Vagina (tissue), 2 donors: ENCODE measurements around the gene PTK7. TPM values are rescaled to one million over a fixed set of nuclear protein-coding genes. Genes with fewer than 3 reads are reported as not detected.

Experiments
- DNase-seq, 2 donors: peaks; one replicate each; pipeline ENCODE4 v3.0.0-alpha.2; 2017; ENCODE audit errors: extremely low spot score in 2 of 2
- H3K27ac ChIP-seq: fragments of 200-600 bp; sonication (generic); one replicate; pipeline ENCODE4 v1.5.1; 2019
- H3K27me3 ChIP-seq: fragments of 200-600 bp; sonication (generic); one replicate; pipeline ENCODE4 v1.5.1; 2019
- H3K36me3 ChIP-seq, 2 donors: fragments of 200-600 bp; sonication (generic); one replicate each; pipeline ENCODE4 v1.5.1; 2017 to 2019
- H3K4me1 ChIP-seq: fragments of 200-600 bp; sonication (generic); one replicate; pipeline ENCODE4 v1.5.1; 2019
- H3K4me3 ChIP-seq, 2 donors: fragments of 200-600 bp; sonication (generic); 1 replicate in 1 of 2; 2 replicates in 1 of 2; pipeline ENCODE4 v1.5.1; 2016 to 2019
- H3K9me3 ChIP-seq: fragments of 200-600 bp; sonication (generic); one replicate; pipeline ENCODE4 v1.5.1; 2019
- CTCF ChIP-seq, 3 experiments: fragments of 450-650 bp in 2 of 3; fragments of 200-600 bp in 1 of 3; sonication (generic) in 1 of 3; IDR thresholded peaks; one replicate each; pipeline ENCODE4 v1.5.1; 2017 to 2019; ENCODE audit warnings: antibody characterized with exemption in 3 of 3, mild to moderate bottlenecking in 2 of 3, moderate library complexity in 2 of 3
- POLR2A ChIP-seq, 2 donors: fragments of 450-650 bp; IDR thresholded peaks; one replicate each; pipeline ENCODE4 v1.6.1; 2017; ENCODE audit warnings: antibody characterized with exemption in 2 of 2, mild to moderate bottlenecking in 2 of 2, moderate library complexity in 2 of 2
- POLR2AphosphoS5 ChIP-seq, 2 donors: sonication (generic); formaldehyde crosslinking; IDR thresholded peaks; one replicate each; pipeline ENCODE4 v1.9.0; 2017; ENCODE audit warnings: antibody characterized with exemption in 2 of 2, mild to moderate bottlenecking in 2 of 2, low read depth in 1 of 2; ENCODE audit not compliant: insufficient read depth in 1 of 2
- intact Hi-C: fragments of 100-400 bp; cut with DNase I; formaldehyde crosslinking; loops from one replicate; pipeline ENCODE4 v1.15.1; 2023
- total RNA-seq: library from RNA; depleted of rRNA; stranded (reverse); fragments of >200 nt; gene quantifications from one replicate; pipeline ENCODE4 v1.2.3, GENCODE V29; 2016

PTK7 gene
- total RNA-seq, 1 donor from 2014 or later = 62.1 TPM

- TF ChIP-seq POLR2AphosphoS5 (IDR thresholded peaks at IDR 0.05; ENCODE audit: insufficient read depth in 1 of 2, low read depth in 1 of 2) = no peak
- TF ChIP-seq CTCF (IDR thresholded peaks at IDR 0.05) = no peak
- no peak for TF ChIP-seq POLR2A (IDR thresholded peaks at IDR 0.05)
- Histone ChIP-seq H3K27ac (no peak overlapping the region), H3K4me1 (no peaks in the 10 kb centered on the region), H3K4me3 (no peak overlapping the region), H3K27me3 (no peaks in the 10 kb centered on the region), H3K36me3 (peaks cover 0 to 52% of the 10 kb centered on the region in 2 donors), H3K9me3 (no peaks in the 10 kb centered on the region)
- intact Hi-C loops = no loop called here
- DNase-seq = no peak
Measured at GRCh38 chr6:43034190-43034525, 42.0 kb upstream of the PTK7 start.

GRCh38 chr6:43035495-43036194, 40.5 kb upstream of the PTK7 start:
- H3K9me3 ChIP-seq = no peaks in the 10 kb centered on the region
- no peaks in the 10 kb centered on the region for H3K4me1 ChIP-seq
- intact Hi-C loops = no loop called here
- DNase-seq = no peak
- no peaks in the 10 kb centered on the region for H3K27me3 ChIP-seq
- H3K4me3 ChIP-seq = no peak overlapping the region
- H3K27ac ChIP-seq = no peak overlapping the region
- H3K36me3 ChIP-seq = peaks cover 0 to 40% of the 10 kb centered on the region in 2 donors
- no peak for TF ChIP-seq CTCF (IDR thresholded peaks at IDR 0.05)
- TF ChIP-seq POLR2AphosphoS5 (IDR thresholded peaks at IDR 0.05; ENCODE audit: insufficient read depth in 1 of 2, low read depth in 1 of 2) = no peak
- no peak for TF ChIP-seq POLR2A (IDR thresholded peaks at IDR 0.05)

- no peaks in the 10 kb centered on the region for H3K9me3 ChIP-seq
- no peak for DNase-seq
- intact Hi-C loops = no loop called here
- H3K36me3 ChIP-seq = peaks cover 0 to 40% of the 10 kb centered on the region in 2 donors
- H3K4me1 ChIP-seq = no peaks in the 10 kb centered on the region
- H3K27me3 ChIP-seq = no peaks in the 10 kb centered on the region
- H3K27ac ChIP-seq = no peak overlapping the region
- no peak overlapping the region for H3K4me3 ChIP-seq
- TF ChIP-seq POLR2AphosphoS5 (IDR thresholded peaks at IDR 0.05; ENCODE audit: insufficient read depth in 1 of 2, low read depth in 1 of 2) (no peak), CTCF (IDR thresholded peaks at IDR 0.05) (no peak), POLR2A (IDR thresholded peaks at IDR 0.05) (no peak)
Measured at GRCh38 chr6:43036712-43037111, 39.4 kb upstream of the PTK7 start.

- no peak for DNase-seq
- Histone ChIP-seq H3K27me3 (no peaks in the 10 kb centered on the region), H3K36me3 (peaks cover 0 to 40% of the 10 kb centered on the region in 2 donors), H3K27ac (no peak overlapping the region), H3K4me3 (no peak overlapping the region), H3K4me1 (no peaks in the 10 kb centered on the region), H3K9me3 (no peaks in the 10 kb centered on the region)
- intact Hi-C loops = no loop called here
- no peak for TF ChIP-seq POLR2A (IDR thresholded peaks at IDR 0.05)
- no peak for TF ChIP-seq POLR2AphosphoS5 (IDR thresholded peaks at IDR 0.05; ENCODE audit: insufficient read depth in 1 of 2, low read depth in 1 of 2)
- TF ChIP-seq CTCF (IDR thresholded peaks at IDR 0.05) = no peak
Measured at GRCh38 chr6:43037197-43037596, 38.9 kb upstream of the PTK7 start.

- TF ChIP-seq POLR2AphosphoS5 (IDR thresholded peaks at IDR 0.05; ENCODE audit: insufficient read depth in 1 of 2, low read depth in 1 of 2) (no peak), CTCF (IDR thresholded peaks at IDR 0.05) (no peak), POLR2A (IDR thresholded peaks at IDR 0.05) (no peak)
- H3K36me3 ChIP-seq = peaks cover 0 to 42% of the 10 kb centered on the region in 2 donors
- DNase-seq = no peak
- H3K27me3 ChIP-seq = no peaks in the 10 kb centered on the region
- H3K9me3 ChIP-seq = no peaks in the 10 kb centered on the region
- intact Hi-C loops = no loop called here
- no peak overlapping the region for H3K4me3 ChIP-seq
- H3K4me1 ChIP-seq = no peaks in the 10 kb centered on the region
- H3K27ac ChIP-seq = no peak overlapping the region
Measured at GRCh38 chr6:43037706-43038105, 38.4 kb upstream of the PTK7 start.
